Adrenal gland (tissue), 12 donors: ENCODE measurements around the gene SNU13. TPM values are rescaled to one million over a fixed set of nuclear protein-coding genes. Genes with fewer than 3 reads are reported as not detected.

Experiments used
- DNase-seq, 7 donors: peaks; one replicate each; pipeline ENCODE4 v3.0.0-alpha.2; 2019 to 2020
- H3K27ac ChIP-seq, 5 donors: fragments of 200-600 bp; sonication (generic) in 4 of 5; 1 replicate in 3 of 5; 2 replicates in 2 of 5; pipeline versions ENCODE4 v1.5.1 to v1.8.0; 2016 to 2020; ENCODE audit warnings: mild to moderate bottlenecking in 1 of 5
- H3K27me3 ChIP-seq: fragments of 200-600 bp; 2 replicates; pipeline ENCODE4 v1.8.0; 2021
- H3K36me3 ChIP-seq, 2 donors: fragments of 200-600 bp; replicated peaks in 1 of 2; 1 replicate in 1 of 2; 2 replicates in 1 of 2; pipeline versions ENCODE4 v1.5.1 to v1.8.0; 2018 to 2022
- H3K4me1 ChIP-seq, 2 donors: fragments of 200-600 bp; replicated peaks in 1 of 2; 1 replicate in 1 of 2; 2 replicates in 1 of 2; pipeline versions ENCODE4 v1.5.1 to v1.8.0; 2018 to 2021
- H3K4me3 ChIP-seq, 4 donors: fragments of 200-600 bp; sonication (generic) in 3 of 4; one replicate each; pipeline ENCODE4 v1.5.1; 2016 to 2018
- H3K9me3 ChIP-seq, 3 donors: fragments of 200-600 bp; sonication (generic) in 1 of 3; replicated peaks in 1 of 3; 1 replicate in 2 of 3; 2 replicates in 1 of 3; pipeline versions ENCODE4 v1.5.1 to v1.8.0; 2016 to 2021
- CTCF ChIP-seq, 6 experiments: fragments of 450-650 bp in 4 of 6; fragments of 200-600 bp in 2 of 6; sonication (generic) in 1 of 6; IDR thresholded peaks; 1 replicate in 5 of 6; 2 replicates in 1 of 6; pipeline versions ENCODE4 v1.5.1 to v1.8.0; 2016 to 2021; ENCODE audit warnings: antibody characterized with exemption in 6 of 6, mild to moderate bottlenecking in 2 of 6, moderate library complexity in 1 of 6
- POLR2A ChIP-seq, 2 donors: fragments of 450-650 bp; IDR thresholded peaks; one replicate each; pipeline ENCODE4 v1.6.1; 2017; ENCODE audit warnings: antibody characterized with exemption in 2 of 2, mild to moderate bottlenecking in 2 of 2, moderate library complexity in 1 of 2
- WGBS, 4 donors: extraction: QIAGEN DNeasy Blood & Tissue Kit in 2 of 4; methylation state at CpG; one replicate each; pipeline versions ENCODE4 v1.1.5 to v1.1.7; 2013 to 2017; 5-methylcytosine and 5-hydroxymethylcytosine counted together
- intact Hi-C, 2 donors: fragments of 100-400 bp; cut with DNase I; formaldehyde crosslinking; loops; one replicate each; pipeline versions ENCODE4 v1.14.1 to v1.15.0; 2022 to 2023
- polyA plus RNA-seq, 3 donors: library from polyadenylated mRNA; stranded (reverse); fragments of 200-250 nt in 2 of 3; fragments of 350-450 nt in 1 of 3; fragmentation: Illumina TruSeq in 1 of 3; extraction: RNeasy Lipid Tissue Mini Kit (QIAGEN cat#74804) in 1 of 3; gene quantifications; one replicate each; pipeline ENCODE4 v1.2.3, GENCODE V29; 2013 to 2014
- small RNA-seq, 2 donors: library from RNA; depleted of rRNA; stranded (forward); fragments of <200 nt; gene quantifications; one replicate each; pipeline ENCODE3, GENCODE V24; 2016
- total RNA-seq, 9 donors: library from RNA; depleted of rRNA in 4 of 9; stranded (reverse); fragments of >200 nt in 4 of 9; fragments of 120-200 nt in 1 of 9; fragmentation: NEBNext Ultra II Directional in 1 of 9; extraction: Animal tissue kit (Norgen Biotek cat#: 25700) in 1 of 9; gene quantifications; one replicate each; pipeline versions ENCODE4 v1.1.0 to v1.2.4, GENCODE V29; 2013 to 2023
- donor health status: healthy with polysubstance abuse.
- donor health status: Bipolar disorder and iron deficiency.
- donor health status: DM: yes; HTN: yes; CAD: no.
- donor health status: DM: no; HTN: no; CAD: no.
- donor health status: DM: no; HTN: no; CAD: no.
- donor health status: DM: yes; HTN: yes; CAD: no.

Gene SNU13
- total and polyA plus RNA-seq, 12 donors, result 107 to 446 (median 166) TPM

GRCh38 chr22:41625577-41625976 is 63.1 kb downstream of the SNU13 start:
- intact Hi-C loops, result no loop called here

More at GRCh38 chr22:41625577-41625976, 63.1 kb downstream of the SNU13 start:
- Histone ChIP-seq H3K36me3 (peaks cover 0 to 74% of the 10 kb centered on the region in 2 donors), H3K27me3 (no peaks in the 10 kb centered on the region), H3K27ac (peak overlapping the region in 2 of 5 donors; percentile 65 to 70), H3K9me3 (no peaks in the 10 kb centered on the region), H3K4me3 (no peak overlapping the region), H3K4me1 (peaks cover 9 to 16% of the 10 kb centered on the region in 2 donors)
- TF ChIP-seq POLR2A (IDR thresholded peaks at IDR 0.05) (no peak), CTCF (IDR thresholded peaks at IDR 0.05) (no peak)
- DNase-seq, result peak in 6 of 7 donors; percentile 73 to 83 (median 80)
- WGBS, 4 donors, result 50 to 65% (median 59%) methylated on average over 7 of the region's 7 CpGs

Small RNA genes within 50 kb of the gene (small RNA-seq; reads per million reads assigned to genes)
- gene HMGN2P10, result 0 reads per million in 2 donors
- 0 reads per million in 2 donors for gene RF00019
- gene RNU6-476P, result 0 reads per million in 2 donors
- gene RNU6ATAC22P, result 0 reads per million in 2 donors

Other genes with a start within 250 kb of the SNU13 start
- gene TOB2, start 242.1 kb downstream of the SNU13 start, total RNA-seq, result 100 to 1,000 TPM in 1 of 9 donors, 10 to 100 TPM in 8; 16.2 to 117 (median 56.7) TPM
- 10 to 100 TPM; 14.7 to 24.1 (median 20.6) TPM for gene TOB2, start 242.1 kb downstream of the SNU13 start, polyA plus RNA-seq
- 10 to 100 TPM; 18.2 to 49.0 (median 27.8) TPM for gene PHF5A, start 220.2 kb downstream of the SNU13 start, total RNA-seq
- 10 to 100 TPM; 29.5 to 50.8 (median 38.4) TPM for gene PHF5A, start 220.2 kb downstream of the SNU13 start, polyA plus RNA-seq
- gene ACO2, start 219.8 kb downstream of the SNU13 start, total RNA-seq, result 100 to 1,000 TPM; 104 to 212 (median 146) TPM
- 100 to 1,000 TPM in 1 of 3 donors, 10 to 100 TPM in 2; 35.5 to 135 (median 64.8) TPM for gene ACO2, start 219.8 kb downstream of the SNU13 start, polyA plus RNA-seq
- gene POLR3H, start 144.4 kb downstream of the SNU13 start, total RNA-seq, result 10 to 100 TPM; 18.7 to 92.6 (median 37.9) TPM
- gene POLR3H, start 144.4 kb downstream of the SNU13 start, polyA plus RNA-seq, result 10 to 100 TPM; 45.1 to 61.5 (median 53.6) TPM
- gene CSDC2, start 127.9 kb downstream of the SNU13 start, total RNA-seq, result 100 to 1,000 TPM in 7 of 9 donors, 10 to 100 TPM in 1, 1 to 10 TPM in 1; 7.4 to 281 (median 182) TPM
- 100 to 1,000 TPM in 2 of 3 donors, 1 to 10 TPM in 1; 7.5 to 368 (median 212) TPM for gene CSDC2, start 127.9 kb downstream of the SNU13 start, polyA plus RNA-seq
- gene PMM1, start 99.0 kb downstream of the SNU13 start, total RNA-seq, result 100 to 1,000 TPM in 1 of 9 donors, 10 to 100 TPM in 8; 39.4 to 105 (median 71.6) TPM
- gene PMM1, start 99.0 kb downstream of the SNU13 start, polyA plus RNA-seq, result 10 to 100 TPM; 37.8 to 53.0 (median 43.0) TPM
- 10 to 100 TPM; 11.4 to 64.7 (median 29.3) TPM for gene DESI1, start 67.8 kb downstream of the SNU13 start, total RNA-seq
- 10 to 100 TPM; 47.5 to 82.8 (median 58.7) TPM for gene DESI1, start 67.8 kb downstream of the SNU13 start, polyA plus RNA-seq
- gene XRCC6, start 67.6 kb downstream of the SNU13 start, total RNA-seq, result 100 to 1,000 TPM; 211 to 498 (median 242) TPM
- 100 to 1,000 TPM; 122 to 475 (median 216) TPM for gene XRCC6, start 67.6 kb downstream of the SNU13 start, polyA plus RNA-seq
- gene MEI1, start 10.6 kb upstream of the SNU13 start, total RNA-seq, result 1 to 10 TPM in 5 of 9 donors, under 1 TPM in 3, not detected in 1; 0.36 to 3.7 (median 1.2) TPM
- 1 to 10 TPM in 2 of 3 donors, under 1 TPM in 1; 0.81 to 3.2 (median 2.7) TPM for gene MEI1, start 10.6 kb upstream of the SNU13 start, polyA plus RNA-seq
- 10 to 100 TPM; 24.9 to 64.4 (median 36.4) TPM for gene CCDC134, start 111.8 kb upstream of the SNU13 start, total RNA-seq
- gene CCDC134, start 111.8 kb upstream of the SNU13 start, polyA plus RNA-seq, result 10 to 100 TPM in 1 of 3 donors, 1 to 10 TPM in 2; 4.9 to 28.0 (median 6.8) TPM
- 100 to 1,000 TPM in 8 of 9 donors, 10 to 100 TPM in 1; 67.5 to 263 (median 152) TPM for gene SREBF2, start 144.2 kb upstream of the SNU13 start, total RNA-seq
- gene SREBF2, start 144.2 kb upstream of the SNU13 start, polyA plus RNA-seq, result 100 to 1,000 TPM in 2 of 3 donors, 10 to 100 TPM in 1; 85.7 to 209 (median 104) TPM
- gene SHISA8, start 226.2 kb upstream of the SNU13 start, total RNA-seq, result 10 to 100 TPM in 8 of 9 donors, under 1 TPM in 1; 0.28 to 55.5 (median 20.1) TPM
- gene SHISA8, start 226.2 kb upstream of the SNU13 start, polyA plus RNA-seq, result 10 to 100 TPM in 1 of 3 donors, 1 to 10 TPM in 2; 1.4 to 10.8 (median 5.1) TPM
- 1 to 10 TPM in 5 of 9 donors, under 1 TPM in 4; 0.33 to 3.2 (median 1.1) TPM for gene TNFRSF13C, start 237.9 kb upstream of the SNU13 start, total RNA-seq
- under 1 TPM; 0.24 to 0.35 (median 0.24) TPM for gene TNFRSF13C, start 237.9 kb upstream of the SNU13 start, polyA plus RNA-seq